HCT116 (cell line): ENCODE results near the gene IQCH. TPM values are rescaled to one million over a fixed set of nuclear protein-coding genes. Genes with fewer than 3 reads are reported as not detected.

Experiments used
- ATAC-seq: fragments of 200-7000 bp; cut with Tn5 transposase; 2 replicates; pipeline ENCODE4 v1.9.1; 2020; ENCODE audit warnings: mild to moderate bottlenecking, moderate library complexity
- BruUV-seq: library from RNA; stranded (reverse); fragments of 400-500 nt; replicated peaks from 2 replicates; lab custom pipeline; 2021; lab: Mats Ljungman, UMichigan
- CTCF ChIA-PET: fragments of 300-600 bp; sonication (Branson Sonifier 250); formaldehyde crosslinking; loops from one replicate; lab custom pipeline; 2021; ENCODE audit warnings: antibody characterized with exemption; lab: Charles Lee
- POLR2A ChIA-PET: fragments of 300-600, 350-600 bp; sonication (Branson Sonifier 250); formaldehyde crosslinking; loops from one replicate; lab custom pipeline; 2021; ENCODE audit warnings: antibody characterized with exemption; lab: Charles Lee
- RAD21 ChIA-PET, 2 experiments: fragments of 300-600 bp; sonication (Branson Sonifier 250); formaldehyde crosslinking; loops; one replicate each; lab custom pipeline; 2023; ENCODE audit warnings: low total read pairs in 2 of 2; ENCODE audit not compliant: uncharacterized antibody in 2 of 2, unreplicated experiment in 2 of 2, low non-redundant PET in 1 of 2; lab: Charles Lee
- DNase-seq: peaks from one replicate; pipeline ENCODE4 v3.0.0-alpha.2; 2010; ENCODE audit warnings: low read depth, low spot score
- H2AFZ ChIP-seq: fragments of 200-600 bp; shearing (Covaris generic), sonication (generic); 2 replicates; pipeline ENCODE4 v1.6.1; 2017; ENCODE audit warnings: low read depth, mixed run types, mixed read lengths, antibody characterized with exemption, low read length; ENCODE audit not compliant: poor library complexity, severe bottlenecking
- H3K27ac ChIP-seq: 2 replicates; pipeline ENCODE4 v1.5.1; 2012; ENCODE audit warnings: low read depth, low read length
- H3K27me3 ChIP-seq: fragments of 200-600 bp; sonication (generic); 2 replicates; pipeline ENCODE4 v1.6.1; 2016; ENCODE audit warnings: mixed run types, low read length, mixed read lengths; ENCODE audit not compliant: insufficient read depth
- H3K36me3 ChIP-seq, 2 experiments: fragments of 200-500 bp in 1 of 2; fragments of 200-600 bp in 1 of 2; sonication (Bioruptor generic) in 1 of 2; sonication (generic) in 1 of 2; 2 replicates each; pipeline versions ENCODE4 v1.5.1 to v1.6.1; 2014 to 2016; ENCODE audit warnings: low read length in 2 of 2, inconsistent platforms in 1 of 2, mixed read lengths in 1 of 2, mixed run types in 1 of 2; ENCODE audit not compliant: insufficient read depth in 2 of 2, control insufficient read depth in 1 of 2
- H3K4me1 ChIP-seq, 2 experiments: fragments of 200-600 bp in 1 of 2; sonication (generic) in 1 of 2; 2 replicates each; pipeline versions ENCODE4 v1.5.1 to v1.6.1; 2012 to 2017; ENCODE audit warnings: low read length in 2 of 2, inconsistent platforms in 1 of 2, mild to moderate bottlenecking in 1 of 2, mixed read lengths in 1 of 2, mixed run types in 1 of 2, moderate library complexity in 1 of 2; ENCODE audit not compliant: insufficient read depth in 2 of 2, control insufficient read depth in 1 of 2
- H3K4me2 ChIP-seq: fragments of 200-600 bp; sonication (generic); 2 replicates; pipeline ENCODE4 v1.6.1; 2017; ENCODE audit warnings: mixed run types, low read length, mixed read lengths
- H3K4me3 ChIP-seq, 2 experiments: fragments of 200-600 bp in 1 of 2; sonication (generic) in 1 of 2; replicated peaks in 1 of 2; 2 replicates each; pipeline ENCODE4 v1.5.1; 2011 to 2016; ENCODE audit warnings: low read length in 2 of 2, control low read depth in 1 of 2, low read depth in 1 of 2, mild to moderate bottlenecking in 1 of 2, mixed read lengths in 1 of 2, mixed run types in 1 of 2
- H3K79me2 ChIP-seq: fragments of 200-600 bp; sonication (generic); 2 replicates; pipeline ENCODE4 v1.6.1; 2017; ENCODE audit warnings: mild to moderate bottlenecking, mixed run types, low read length, moderate library complexity, mixed read lengths; ENCODE audit not compliant: insufficient read depth
- H3K9ac ChIP-seq: fragments of 200-600 bp; sonication (generic); 2 replicates; pipeline ENCODE4 v1.6.1; 2016; ENCODE audit warnings: low read length, mixed read lengths
- H3K9me2 ChIP-seq: fragments of 200-600 bp; sonication (generic), shearing (Covaris generic); 2 replicates; pipeline ENCODE4 v1.6.1; 2017; ENCODE audit warnings: mixed run types, mild to moderate bottlenecking, moderate library complexity; ENCODE audit not compliant: insufficient read depth
- H3K9me3 ChIP-seq, 2 experiments: fragments of 200-500 bp in 1 of 2; fragments of 200-600 bp in 1 of 2; sonication (Bioruptor generic) in 1 of 2; sonication (generic) in 1 of 2; 2 replicates each; pipeline ENCODE4 v1.6.1; 2014 to 2017; ENCODE audit warnings: low read length in 2 of 2, mixed read lengths in 2 of 2, inconsistent platforms in 1 of 2, low read depth in 1 of 2, mild to moderate bottlenecking in 1 of 2, mixed run types in 1 of 2, moderate library complexity in 1 of 2; ENCODE audit not compliant: control insufficient read depth in 1 of 2, insufficient read depth in 1 of 2
- H4K20me1 ChIP-seq: fragments of 200-600 bp; sonication (generic), shearing (Covaris generic); 2 replicates; pipeline ENCODE4 v1.6.1; 2017; ENCODE audit warnings: mixed run types, mild to moderate bottlenecking, moderate library complexity; ENCODE audit not compliant: insufficient read depth
- CEBPB ChIP-seq: IDR thresholded peaks from 2 replicates; pipeline ENCODE4 v1.6.1; 2012; ENCODE audit warnings: low read depth
- EGR1 ChIP-seq: IDR thresholded peaks from 2 replicates; pipeline ENCODE4 v1.6.1; 2012; ENCODE audit warnings: low read depth
- EZH2phosphoT487 ChIP-seq: fragments of 200-600 bp; IDR thresholded peaks from 2 replicates; pipeline ENCODE4 v1.6.1; 2018; ENCODE audit warnings: antibody characterized with exemption, borderline replicate concordance
- JUND ChIP-seq: IDR thresholded peaks from 2 replicates; pipeline ENCODE4 v1.6.1; 2012
- MAX ChIP-seq: IDR thresholded peaks from 2 replicates; pipeline ENCODE4 v1.6.1; 2012
- POLR2A ChIP-seq: IDR thresholded peaks from 2 replicates; pipeline ENCODE4 v1.7.0; 2011; ENCODE audit warnings: borderline replicate concordance; ENCODE audit not compliant: insufficient read depth, insufficient read length; ENCODE audit errors: extremely low read depth
- POLR2AphosphoS5 ChIP-seq: IDR thresholded peaks from 2 replicates; pipeline ENCODE4 v1.6.1; 2011; ENCODE audit warnings: mild to moderate bottlenecking, low read depth, low read length, moderate library complexity
- RAD21 ChIP-seq: IDR thresholded peaks from 2 replicates; pipeline ENCODE4 v1.6.1; 2012; ENCODE audit warnings: low read depth, mild to moderate bottlenecking
- SIN3A ChIP-seq: IDR thresholded peaks from 2 replicates; pipeline ENCODE4 v1.6.1; 2012; ENCODE audit warnings: low read depth
- TCF7L2 ChIP-seq: IDR thresholded peaks from 2 replicates; pipeline ENCODE4 v1.7.0; 2011; ENCODE audit warnings: borderline replicate concordance, inconsistent platforms; ENCODE audit not compliant: insufficient read depth, insufficient read length; ENCODE audit errors: extremely low read depth
- YY1 ChIP-seq: IDR thresholded peaks from 2 replicates; pipeline ENCODE4 v1.6.1; 2011; ENCODE audit warnings: low read length, low read depth, moderate library complexity, mild to moderate bottlenecking; ENCODE audit not compliant: insufficient replicate concordance; ENCODE audit errors: extremely low read depth
- ZBTB33 ChIP-seq: IDR thresholded peaks from 2 replicates; pipeline ENCODE4 v1.6.1; 2011; ENCODE audit warnings: mild to moderate bottlenecking, low read length, moderate library complexity; ENCODE audit not compliant: insufficient replicate concordance; ENCODE audit errors: extremely low read depth
- ZFX ChIP-seq: fragments of 450-650 bp; IDR thresholded peaks from 2 replicates; pipeline ENCODE4 v1.6.1; 2017
- ZNF274 ChIP-seq: fragments of 200-500 bp; sonication (Bioruptor generic); IDR thresholded peaks from 2 replicates; pipeline ENCODE4 v1.6.1; 2014; ENCODE audit warnings: mild to moderate bottlenecking, low read depth, low read length, inconsistent platforms
- intact Hi-C: fragments of 100-400 bp; cut with micrococcal nuclease; formaldehyde crosslinking; loops from 2 replicates; pipeline ENCODE4 v1.10.0; 2022
- total RNA-seq: library from RNA; stranded (reverse); gene quantifications from one replicate; pipeline ENCODE4 v1.2.1, GENCODE V29; 2021; ENCODE audit not compliant: unreplicated experiment

Gene IQCH
- total RNA-seq, 1 experiment from 2014 or later, result 4.6 TPM

GRCh38 chr15:67521029-67521782 lies 266.6 kb downstream of the IQCH start, which contains the start of gene C15orf61:
C15orf61 (plus strand) TSS chr15:67521131; CDS start chr15:67521249, 118 bp downstream.
- Histone ChIP-seq H2AFZ (peak within 1 kb of the TSS; percentile 63), H3K9me3 (no peaks in the 10 kb centered on the region)
- TF ChIP-seq MAX (peak; percentile 88; the same call in 1 of the 2 replicates), POLR2A (peak; percentile 64), YY1 (peak; percentile 56), JUND (no peak), EGR1 (peak; percentile 81), EZH2phosphoT487 (no peak), TCF7L2 (peak; percentile 81), ZNF274 (no peak), SIN3A (peak; percentile 75; the same call in 1 of the 2 replicates), ZBTB33 (peak; percentile 47), ZFX (peak; percentile 99), RAD21 (peak; percentile 22; the same call in 1 of the 2 replicates), CEBPB (no peak), POLR2AphosphoS5 (peak; percentile 83; the same call in 1 of the 2 replicates)
- TF ChIP-seq, all 23 proteins: peak for 10
- Histone ChIP-seq H3K4me2 (peak within 1 kb of the TSS; percentile 92), H3K36me3 (no peaks in the 10 kb centered on the region), H3K4me3 (peak within 1 kb of the TSS; percentile 72 to 91), H3K79me2 (peaks cover 46% of the 10 kb centered on the region), H3K27ac (peak within 1 kb of the TSS; percentile 99), H3K9me2 (no peaks in the 10 kb centered on the region), H3K9ac (peak within 1 kb of the TSS; percentile 92), H3K4me1 (peaks cover 10 to 19% of the 10 kb centered on the region in 2 experiments), H3K27me3 (no peaks in the 10 kb centered on the region), H4K20me1 (no peaks in the 10 kb centered on the region)
- RAD21 ChIA-PET, result no interaction called here
- CTCF ChIA-PET, result no interaction called here
- intact Hi-C loops, result loop anchor here (10.0 kb wide), 1 partner anchor 314 kb away; no protein-coding TSS in a partner anchor
- BruUV-seq, result no TSS peak
- DNase-seq (peak; percentile 85), ATAC-seq (peak; percentile 90)
- POLR2A ChIA-PET, result interaction anchor here (0.6 to 0.8 kb wide), 2 partner anchors 12 to 59 kb away, joined by 3 read pairs; no protein-coding TSS in a partner anchor
